ENCODE results near the gene RXRB. TPM values are rescaled to one million over a fixed set of nuclear protein-coding genes. Genes with fewer than 3 reads are reported as not detected.

Gene RXRB
- total and polyA plus RNA-seq, 2 donors (not counting 3 experiments of a cell fraction or from before 2014, with no cell fraction given) = 43.4 to 44.4 TPM

DNA sequence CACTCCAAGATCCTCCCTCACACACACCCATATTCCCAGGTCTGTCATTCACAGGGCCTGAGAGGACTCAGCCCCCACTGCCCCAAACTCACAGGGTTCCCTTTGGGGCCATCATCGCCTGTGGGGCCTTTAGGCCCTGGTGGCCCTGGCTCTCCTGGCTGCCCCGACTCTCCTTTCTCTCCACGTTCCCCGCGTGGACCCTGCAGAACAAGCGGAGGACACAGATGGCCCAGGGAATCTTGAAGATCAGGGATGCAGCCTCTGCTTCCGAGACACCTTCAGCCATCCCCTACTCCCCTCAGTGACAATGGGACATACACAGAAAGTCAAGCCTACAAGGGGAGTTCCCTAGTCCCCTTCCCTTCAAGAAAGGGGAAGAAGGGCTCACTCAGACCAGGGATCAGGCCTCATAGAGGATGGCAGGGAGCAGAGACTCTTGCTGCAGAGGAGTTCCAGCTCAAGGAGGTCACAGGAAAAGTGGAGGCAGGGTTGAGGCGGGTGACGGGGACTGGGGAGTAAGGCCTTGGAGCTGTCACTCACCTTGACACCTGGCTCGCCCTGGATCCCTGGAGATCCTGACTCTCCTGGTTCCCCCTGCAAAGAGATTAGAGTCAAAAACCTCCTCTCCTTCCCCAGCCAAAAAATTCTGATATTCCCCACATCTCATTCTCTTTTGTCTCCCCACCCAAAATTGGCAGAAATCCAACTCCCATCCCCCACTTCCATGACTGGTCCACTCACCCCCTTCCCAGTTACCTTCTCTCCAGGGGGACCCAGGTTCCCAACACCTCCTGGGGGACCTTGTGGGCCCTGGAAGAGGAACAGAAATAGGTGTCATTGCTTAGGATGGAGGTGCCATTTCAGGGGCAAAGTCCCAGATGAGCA is 30.9 kb downstream of the RXRB start:
- POLR2A ChIA-PET = no interaction called here
- no peak for FAIRE-seq

DNA sequence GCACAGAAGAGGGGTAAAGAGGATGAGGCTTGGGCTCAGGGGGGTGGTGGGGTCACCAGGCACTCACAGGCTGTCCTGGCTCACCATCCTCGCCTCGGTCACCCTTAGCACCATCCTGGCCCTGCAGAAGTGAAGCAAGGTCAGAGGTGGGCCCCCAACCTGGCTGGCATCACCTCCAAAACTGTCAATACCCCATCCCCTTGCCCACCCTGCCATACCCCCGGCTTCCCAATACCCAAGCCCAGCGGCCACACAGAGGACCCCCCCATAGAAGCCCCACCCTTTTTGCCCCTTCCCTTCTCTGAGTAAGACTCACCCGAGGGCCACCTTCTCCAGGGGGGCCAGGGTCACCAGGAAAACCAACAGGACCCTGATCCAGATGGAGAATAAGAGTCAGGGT is 31.8 kb downstream of the RXRB start:
- no peak overlapping the region for H2AFZ ChIP-seq (ENCODE audit: low read depth, low read length)
- H3K9me1 ChIP-seq (replicated peaks; ENCODE audit: control insufficient read depth, extremely low read depth, insufficient read depth, low read length) = no peaks in the 10 kb centered on the region
- no TSS peak for BruUV-seq (replicated peaks)
- ChIA-PET POLR2A (no interaction called here), CTCF (no interaction called here)
- H3K4me1 ChIP-seq (ENCODE audit: control insufficient read depth, extremely low read depth, insufficient read depth, low read length) = no peaks in the 10 kb centered on the region
- intact Hi-C loops (cut with micrococcal nuclease) = no loop called here
- FAIRE-seq = no peak
- dilution Hi-C loops (cut with MboI; ENCODE audit: extremely low pct_ligation_motif_present, low sequenced_read_pairs) = no loop called here
- DNase-seq (ENCODE audit: low read depth, low spot score) = no peak
- H3K4me2 ChIP-seq (ENCODE audit: insufficient read depth, low read length) = no peak overlapping the region
- no peaks in the 10 kb centered on the region for H3K36me3 ChIP-seq (ENCODE audit: control insufficient read depth in 2 of 2, extremely low read depth in 1 of 2, insufficient read depth in 2 of 2, low read length in 2 of 2)
- H3K9me3 ChIP-seq (replicated peaks; ENCODE audit: control insufficient read depth, insufficient read depth, low read length) = no peaks in the 10 kb centered on the region
- H3K9ac ChIP-seq (replicated peaks; ENCODE audit: extremely low read depth, insufficient read depth, low read length) = no peak overlapping the region
- H4K20me1 ChIP-seq (replicated peaks; ENCODE audit: control insufficient read depth, extremely low read depth, insufficient read depth, low read length) = no peaks in the 10 kb centered on the region
- no peak overlapping the region for H3K4me3 ChIP-seq (replicated peaks in 1 of 3; ENCODE audit: insufficient read depth in 1 of 3, low read depth in 1 of 3, low read length in 3 of 3)
- TF ChIP-seq POLR2A (IDR thresholded peaks at IDR 0.05; ENCODE audit: low read depth, low read length) = no peak
- TF ChIP-seq POLR2AphosphoS5 (IDR thresholded peaks at IDR 0.05; ENCODE audit: insufficient read depth, low read depth, low read length) = no peak
- TF ChIP-seq, protein P1, sequence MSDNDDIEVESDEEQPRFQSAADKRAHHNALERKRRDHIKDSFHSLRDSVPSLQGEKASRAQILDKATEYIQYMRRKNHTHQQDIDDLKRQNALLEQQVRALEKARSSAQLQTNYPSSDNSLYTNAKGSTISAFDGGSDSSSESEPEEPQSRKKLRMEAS (IDR thresholded peaks at IDR 0.05; ENCODE audit: insufficient read depth, insufficient read length) = no peak
- TF ChIP-seq, protein P2, sequence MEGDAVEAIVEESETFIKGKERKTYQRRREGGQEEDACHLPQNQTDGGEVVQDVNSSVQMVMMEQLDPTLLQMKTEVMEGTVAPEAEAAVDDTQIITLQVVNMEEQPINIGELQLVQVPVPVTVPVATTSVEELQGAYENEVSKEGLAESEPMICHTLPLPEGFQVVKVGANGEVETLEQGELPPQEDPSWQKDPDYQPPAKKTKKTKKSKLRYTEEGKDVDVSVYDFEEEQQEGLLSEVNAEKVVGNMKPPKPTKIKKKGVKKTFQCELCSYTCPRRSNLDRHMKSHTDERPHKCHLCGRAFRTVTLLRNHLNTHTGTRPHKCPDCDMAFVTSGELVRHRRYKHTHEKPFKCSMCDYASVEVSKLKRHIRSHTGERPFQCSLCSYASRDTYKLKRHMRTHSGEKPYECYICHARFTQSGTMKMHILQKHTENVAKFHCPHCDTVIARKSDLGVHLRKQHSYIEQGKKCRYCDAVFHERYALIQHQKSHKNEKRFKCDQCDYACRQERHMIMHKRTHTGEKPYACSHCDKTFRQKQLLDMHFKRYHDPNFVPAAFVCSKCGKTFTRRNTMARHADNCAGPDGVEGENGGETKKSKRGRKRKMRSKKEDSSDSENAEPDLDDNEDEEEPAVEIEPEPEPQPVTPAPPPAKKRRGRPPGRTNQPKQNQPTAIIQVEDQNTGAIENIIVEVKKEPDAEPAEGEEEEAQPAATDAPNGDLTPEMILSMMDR (IDR thresholded peaks at IDR 0.05; ENCODE audit: extremely low read depth in 1 of 2, insufficient read depth in 1 of 2, low read depth in 1 of 2, low read length in 2 of 2) = no peak
- no peak for TF ChIP-seq MYC (IDR thresholded peaks at IDR 0.05; ENCODE audit: low read depth, low read length)
- TF ChIP-seq EZH2 (IDR thresholded peaks at IDR 0.05; ENCODE audit: borderline replicate concordance, low read depth, low read length, severe bottlenecking) = no peak
- TF ChIP-seq JUN (IDR thresholded peaks at IDR 0.05; ENCODE audit: borderline replicate concordance, insufficient read depth, insufficient read length, low read depth) = no peak
- no peak for TF ChIP-seq FOS (IDR thresholded peaks at IDR 0.05; ENCODE audit: borderline replicate concordance, insufficient read depth, low read length)
- TF ChIP-seq GATA2 (IDR thresholded peaks at IDR 0.05; ENCODE audit: insufficient read depth, insufficient read length, low read depth, low read length) = no peak
- no peaks in the 10 kb centered on the region for H3K27me3 ChIP-seq (ENCODE audit: control insufficient read depth in 2 of 2, insufficient read depth in 2 of 2, low read length in 2 of 2)
- H3K27ac ChIP-seq (ENCODE audit: insufficient read depth, low read depth, low read length) = no peak overlapping the region
- no peaks in the 10 kb centered on the region for H3K79me2 ChIP-seq (ENCODE audit: control insufficient read depth, insufficient read depth, low read length)

More for the DNA sequence above, 30.9 kb downstream of the RXRB start:
- Histone ChIP-seq H2AFZ (ENCODE audit: low read depth, low read length) (no peak overlapping the region), H3K9me1 (replicated peaks; ENCODE audit: control insufficient read depth, extremely low read depth, insufficient read depth, low read length) (no peaks in the 10 kb centered on the region), H3K4me2 (ENCODE audit: insufficient read depth, low read length) (no peak overlapping the region), H3K36me3 (ENCODE audit: control insufficient read depth in 2 of 2, extremely low read depth in 1 of 2, insufficient read depth in 2 of 2, low read length in 2 of 2) (no peaks in the 10 kb centered on the region), H3K27me3 (ENCODE audit: control insufficient read depth in 2 of 2, insufficient read depth in 2 of 2, low read length in 2 of 2) (no peaks in the 10 kb centered on the region), H3K27ac (ENCODE audit: insufficient read depth, low read depth, low read length) (no peak overlapping the region), H3K4me1 (ENCODE audit: control insufficient read depth, extremely low read depth, insufficient read depth, low read length) (no peaks in the 10 kb centered on the region), H3K79me2 (ENCODE audit: control insufficient read depth, insufficient read depth, low read length) (no peaks in the 10 kb centered on the region), H3K4me3 (replicated peaks in 1 of 3; ENCODE audit: insufficient read depth in 1 of 3, low read depth in 1 of 3, low read length in 3 of 3) (no peak overlapping the region), H3K9ac (replicated peaks; ENCODE audit: extremely low read depth, insufficient read depth, low read length) (no peak overlapping the region), H3K9me3 (replicated peaks; ENCODE audit: control insufficient read depth, insufficient read depth, low read length) (no peaks in the 10 kb centered on the region), H4K20me1 (replicated peaks; ENCODE audit: control insufficient read depth, extremely low read depth, insufficient read depth, low read length) (no peaks in the 10 kb centered on the region)
- BruUV-seq (replicated peaks) = no TSS peak
- CTCF ChIA-PET = interaction anchor here (1.3 kb wide), 1 partner anchor 28 kb away, joined by 3 read pairs; no protein-coding TSS in a partner anchor
- no peak for DNase-seq (ENCODE audit: low read depth, low spot score)
- TF ChIP-seq, protein P1 (IDR thresholded peaks at IDR 0.05; ENCODE audit: insufficient read depth, insufficient read length) = no peak
- TF ChIP-seq GATA2 (IDR thresholded peaks at IDR 0.05; ENCODE audit: insufficient read depth, insufficient read length, low read depth, low read length) = no peak
- dilution Hi-C loops (cut with MboI; ENCODE audit: extremely low pct_ligation_motif_present, low sequenced_read_pairs) (no loop called here), intact Hi-C loops (cut with micrococcal nuclease) (no loop called here)
